GM23338 (cell line): ENCODE data around the gene TMED9. TPM values are rescaled to one million over a fixed set of nuclear protein-coding genes. Genes with fewer than 3 reads are reported as not detected.

Experiments used
- CREB1 ChIP-seq: fragments of 250-450 bp; sonication (Bioruptor Pico); IDR thresholded peaks from 2 replicates; pipeline ENCODE4 v1.5.0; 2020; ENCODE audit warnings: low read depth, mild to moderate bottlenecking, moderate library complexity
- EZH2phosphoT487 ChIP-seq: fragments of 200-600 bp; sonication (generic); IDR thresholded peaks from one replicate; pipeline ENCODE4 v1.8.1; 2018; ENCODE audit warnings: antibody characterized with exemption; ENCODE audit not compliant: unreplicated experiment
- NANOG ChIP-seq: IDR thresholded peaks from 2 replicates; pipeline ENCODE4 v1.6.1; 2016; ENCODE audit warnings: antibody characterized with exemption, borderline replicate concordance
- REST ChIP-seq: IDR thresholded peaks from one replicate; pipeline ENCODE4 v1.6.1; 2018; ENCODE audit warnings: antibody characterized with exemption; ENCODE audit not compliant: unreplicated experiment
- polyA plus RNA-seq: library from polyadenylated mRNA; unstranded; fragments of >200 nt; fragmentation: Nextera tagmentation; extraction: Ambion mirVana; gene quantifications from 2 replicates; pipeline ENCODE4 v1.2.1, GENCODE V29; 2016
- total RNA-seq: library from RNA; depleted of rRNA; stranded (reverse); fragments of >200 nt; shearing (Covaris generic); gene quantifications from 2 replicates; pipeline ENCODE4 v1.2.3, GENCODE V29; 2014
- TF ChIP-seq, protein P1 (sequence below): fragments of 250-450 bp; sonication (Bioruptor Pico); IDR thresholded peaks from 2 replicates; pipeline ENCODE4 v1.5.0; 2020; ENCODE audit warnings: mild to moderate bottlenecking, moderate library complexity

TMED9 gene
- total and polyA plus RNA-seq, 2 experiments from 2014 or later = 77.2 to 130 TPM

- TF ChIP-seq, protein P1, sequence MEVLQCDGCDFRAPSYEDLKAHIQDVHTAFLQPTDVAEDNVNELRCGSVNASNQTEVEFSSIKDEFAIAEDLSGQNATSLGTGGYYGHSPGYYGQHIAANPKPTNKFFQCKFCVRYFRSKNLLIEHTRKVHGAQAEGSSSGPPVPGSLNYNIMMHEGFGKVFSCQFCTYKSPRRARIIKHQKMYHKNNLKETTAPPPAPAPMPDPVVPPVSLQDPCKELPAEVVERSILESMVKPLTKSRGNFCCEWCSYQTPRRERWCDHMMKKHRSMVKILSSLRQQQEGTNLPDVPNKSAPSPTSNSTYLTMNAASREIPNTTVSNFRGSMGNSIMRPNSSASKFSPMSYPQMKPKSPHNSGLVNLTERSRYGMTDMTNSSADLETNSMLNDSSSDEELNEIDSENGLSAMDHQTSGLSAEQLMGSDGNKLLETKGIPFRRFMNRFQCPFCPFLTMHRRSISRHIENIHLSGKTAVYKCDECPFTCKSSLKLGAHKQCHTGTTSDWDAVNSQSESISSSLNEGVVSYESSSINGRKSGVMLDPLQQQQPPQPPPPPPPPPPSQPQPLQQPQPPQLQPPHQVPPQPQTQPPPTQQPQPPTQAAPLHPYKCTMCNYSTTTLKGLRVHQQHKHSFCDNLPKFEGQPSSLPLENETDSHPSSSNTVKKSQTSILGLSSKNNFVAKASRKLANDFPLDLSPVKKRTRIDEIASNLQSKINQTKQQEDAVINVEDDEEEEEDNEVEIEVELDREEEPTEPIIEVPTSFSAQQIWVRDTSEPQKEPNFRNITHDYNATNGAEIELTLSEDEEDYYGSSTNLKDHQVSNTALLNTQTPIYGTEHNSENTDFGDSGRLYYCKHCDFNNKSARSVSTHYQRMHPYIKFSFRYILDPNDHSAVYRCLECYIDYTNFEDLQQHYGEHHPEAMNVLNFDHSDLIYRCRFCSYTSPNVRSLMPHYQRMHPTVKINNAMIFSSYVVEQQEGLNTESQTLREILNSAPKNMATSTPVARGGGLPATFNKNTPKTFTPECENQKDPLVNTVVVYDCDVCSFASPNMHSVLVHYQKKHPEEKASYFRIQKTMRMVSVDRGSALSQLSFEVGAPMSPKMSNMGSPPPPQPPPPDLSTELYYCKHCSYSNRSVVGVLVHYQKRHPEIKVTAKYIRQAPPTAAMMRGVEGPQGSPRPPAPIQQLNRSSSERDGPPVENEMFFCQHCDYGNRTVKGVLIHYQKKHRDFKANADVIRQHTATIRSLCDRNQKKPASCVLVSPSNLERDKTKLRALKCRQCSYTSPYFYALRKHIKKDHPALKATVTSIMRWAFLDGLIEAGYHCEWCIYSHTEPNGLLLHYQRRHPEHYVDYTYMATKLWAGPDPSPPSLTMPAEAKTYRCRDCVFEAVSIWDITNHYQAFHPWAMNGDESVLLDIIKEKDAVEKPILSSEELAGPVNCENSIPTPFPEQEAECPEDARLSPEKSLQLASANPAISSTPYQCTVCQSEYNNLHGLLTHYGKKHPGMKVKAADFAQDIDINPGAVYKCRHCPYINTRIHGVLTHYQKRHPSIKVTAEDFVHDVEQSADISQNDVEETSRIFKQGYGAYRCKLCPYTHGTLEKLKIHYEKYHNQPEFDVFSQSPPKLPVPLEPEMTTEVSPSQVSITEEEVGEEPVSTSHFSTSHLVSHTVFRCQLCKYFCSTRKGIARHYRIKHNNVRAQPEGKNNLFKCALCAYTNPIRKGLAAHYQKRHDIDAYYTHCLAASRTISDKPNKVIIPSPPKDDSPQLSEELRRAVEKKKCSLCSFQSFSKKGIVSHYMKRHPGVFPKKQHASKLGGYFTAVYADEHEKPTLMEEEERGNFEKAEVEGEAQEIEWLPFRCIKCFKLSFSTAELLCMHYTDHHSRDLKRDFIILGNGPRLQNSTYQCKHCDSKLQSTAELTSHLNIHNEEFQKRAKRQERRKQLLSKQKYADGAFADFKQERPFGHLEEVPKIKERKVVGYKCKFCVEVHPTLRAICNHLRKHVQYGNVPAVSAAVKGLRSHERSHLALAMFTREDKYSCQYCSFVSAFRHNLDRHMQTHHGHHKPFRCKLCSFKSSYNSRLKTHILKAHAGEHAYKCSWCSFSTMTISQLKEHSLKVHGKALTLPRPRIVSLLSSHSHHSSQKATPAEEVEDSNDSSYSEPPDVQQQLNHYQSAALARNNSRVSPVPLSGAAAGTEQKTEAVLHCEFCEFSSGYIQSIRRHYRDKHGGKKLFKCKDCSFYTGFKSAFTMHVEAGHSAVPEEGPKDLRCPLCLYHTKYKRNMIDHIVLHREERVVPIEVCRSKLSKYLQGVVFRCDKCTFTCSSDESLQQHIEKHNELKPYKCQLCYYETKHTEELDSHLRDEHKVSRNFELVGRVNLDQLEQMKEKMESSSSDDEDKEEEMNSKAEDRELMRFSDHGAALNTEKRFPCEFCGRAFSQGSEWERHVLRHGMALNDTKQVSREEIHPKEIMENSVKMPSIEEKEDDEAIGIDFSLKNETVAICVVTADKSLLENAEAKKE (CRISPR knock-in tag) = no peak
- no peak for TF ChIP-seq REST
- TF ChIP-seq EZH2phosphoT487 = no peak
- no peak for TF ChIP-seq NANOG
- TF ChIP-seq CREB1 (CRISPR knock-in tag) = no peak
Measured at GRCh38 chr5:177610770-177611445, 18.9 kb downstream of the TMED9 start (continued).
